CD4-positive, alpha-beta T cell treated with Interleukin-15 for 1 hour (primary cell): Measurements from ENCODE around the gene TNK1.
"Not testable (repeated sequence)": the region's sequence is repeated elsewhere in the genome, so short reads cannot be mapped to it uniquely, and the experiment has no call there.

ENCODE experiments used
- DNase-seq: peaks from one replicate; pipeline ENCODE4 v3.0.0-alpha.2; 2020

Gene TNK1

DNA sequence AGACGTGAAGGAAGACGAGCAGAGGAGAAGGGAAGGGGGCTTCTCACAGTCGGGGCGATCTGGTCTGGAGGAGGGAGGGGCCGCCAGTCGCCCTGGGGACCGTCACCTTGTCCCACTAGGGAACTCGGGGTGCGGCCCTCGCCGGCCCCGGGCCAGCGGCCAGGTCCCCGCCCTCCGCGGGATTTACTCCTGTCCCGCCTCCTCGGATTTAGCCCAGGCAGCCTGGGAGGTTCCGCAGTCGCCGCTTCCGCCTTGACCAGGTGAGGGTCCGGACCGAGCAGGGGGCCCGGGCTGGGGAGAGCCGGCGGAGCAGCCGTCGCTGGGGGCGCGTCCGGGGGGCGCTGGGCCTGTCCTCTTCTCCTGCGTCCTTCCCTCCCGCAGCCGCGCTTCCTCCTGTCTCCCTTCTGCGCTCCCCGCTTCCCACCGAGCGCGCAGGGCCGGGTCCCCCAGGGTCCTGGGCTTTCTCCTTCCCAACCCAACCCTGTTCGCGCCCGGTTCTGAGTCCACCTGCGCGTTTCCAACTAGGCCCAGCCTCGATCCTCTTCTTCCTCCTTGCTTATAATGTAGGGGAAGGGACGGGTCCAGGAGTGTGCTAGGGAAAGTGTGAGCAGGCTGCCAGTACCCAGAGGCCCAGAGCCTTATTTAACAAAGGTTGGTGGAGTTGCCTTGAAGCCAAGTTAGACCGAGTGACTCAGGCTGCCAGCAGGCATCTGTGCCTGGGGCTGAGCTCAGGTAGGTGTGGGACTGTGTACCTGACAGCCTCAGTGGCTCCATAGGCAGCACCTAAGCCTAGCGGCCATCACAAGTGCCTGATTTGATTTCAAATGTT lies at the start of gene TNK1:
Gene TNK1, plus strand, starts transcription at position 235 of the 829 bp plus-strand sequence. CDS start 1,838 bp downstream, outside the sequence.
- no peak for DNase-seq

DNA sequence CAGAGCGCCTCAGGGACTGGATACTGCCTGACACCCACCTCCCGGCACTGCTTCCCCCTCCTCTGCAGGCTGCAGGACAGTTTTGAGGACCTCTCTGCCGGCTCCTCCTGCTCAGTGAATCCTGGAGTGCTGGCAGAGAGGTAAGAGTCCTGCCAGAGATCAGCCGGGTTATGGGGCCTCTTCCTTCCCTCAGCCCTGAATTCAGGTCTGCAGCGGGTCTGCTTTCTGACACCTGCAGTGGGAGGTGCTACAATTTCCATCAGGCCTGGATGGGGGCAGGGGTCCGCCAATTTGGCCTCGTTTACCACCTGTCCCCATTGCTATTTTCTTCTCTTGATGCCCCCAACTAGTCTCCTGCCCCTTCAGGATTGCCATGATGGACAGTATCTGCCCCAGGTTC lies 48.8 kb upstream of the TNK1 start:
- no peak for DNase-seq

DNA sequence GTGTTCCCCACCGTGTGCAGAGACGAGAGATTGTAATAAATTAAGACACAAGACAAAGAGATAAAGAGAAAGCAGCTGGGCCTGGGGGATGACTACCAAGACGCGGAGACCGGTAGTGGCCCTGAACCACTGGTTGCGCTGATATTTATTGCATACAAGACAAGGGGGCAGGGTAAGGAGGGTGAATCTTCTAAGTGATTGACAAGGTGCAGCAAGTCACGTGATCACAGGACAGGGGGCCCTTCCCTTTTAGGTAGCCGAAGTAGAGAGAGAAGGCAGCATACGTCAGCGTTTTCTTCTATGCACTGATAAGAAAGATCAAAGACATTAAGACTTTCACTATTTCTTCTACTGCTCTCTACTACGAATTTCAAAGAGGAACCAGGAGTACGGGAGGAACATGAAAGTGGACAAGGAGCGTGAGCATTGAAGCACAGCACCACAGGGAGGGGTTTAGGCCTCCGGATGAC lies 48.3 kb upstream of the TNK1 start:
- peak; percentile 59 for DNase-seq

DNA sequence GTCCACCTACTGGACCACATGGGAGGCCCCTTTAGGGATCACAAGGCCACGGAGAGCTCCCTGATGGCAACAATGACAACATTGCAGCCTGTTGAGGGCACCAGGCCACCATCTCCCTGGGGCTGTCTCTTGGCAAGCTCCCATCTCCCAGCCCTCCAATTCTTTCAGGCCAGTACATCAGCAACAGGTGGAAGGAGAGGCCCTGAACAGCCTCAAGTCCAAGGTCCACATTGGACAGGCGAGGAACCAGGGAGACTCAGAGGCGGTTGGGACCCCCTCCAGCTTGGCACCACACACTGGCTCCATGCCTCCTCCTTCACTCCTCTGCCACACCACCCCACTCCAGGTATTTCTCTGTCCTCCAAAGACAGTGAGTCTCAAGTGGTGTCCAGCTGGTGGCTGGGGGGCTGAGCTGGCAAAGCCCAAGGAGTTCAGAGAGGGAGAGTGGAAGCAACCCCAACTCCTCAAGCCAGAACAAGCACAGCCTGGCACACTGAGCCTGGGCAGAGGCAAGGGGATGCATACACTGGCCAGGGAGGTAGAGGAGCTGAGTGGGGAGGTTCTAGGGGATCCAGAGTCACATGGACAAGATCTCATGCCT lies 45.9 kb upstream of the TNK1 start:
- DNase-seq = no peak

DNA sequence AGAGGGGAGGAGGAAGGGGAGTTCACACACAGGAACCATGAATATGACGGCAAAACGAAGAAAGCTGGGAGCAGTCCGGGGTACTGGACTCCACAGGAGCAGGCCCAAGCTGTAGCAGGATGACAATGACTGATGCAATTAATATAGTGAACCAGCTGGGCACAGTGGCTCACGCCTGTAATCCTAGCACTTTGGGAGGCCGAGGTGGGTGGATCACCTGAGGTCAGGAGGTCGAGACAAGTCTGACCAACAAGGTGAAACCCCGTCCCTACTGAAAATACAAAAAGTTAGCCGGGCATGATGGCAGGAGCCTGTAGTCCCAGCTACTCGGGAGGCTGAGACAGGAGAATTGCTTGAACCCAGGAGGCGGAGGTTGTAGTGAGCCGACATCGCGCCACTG lies 45.1 kb upstream of the TNK1 start:
- DNase-seq = not testable (repeated sequence)

DNA sequence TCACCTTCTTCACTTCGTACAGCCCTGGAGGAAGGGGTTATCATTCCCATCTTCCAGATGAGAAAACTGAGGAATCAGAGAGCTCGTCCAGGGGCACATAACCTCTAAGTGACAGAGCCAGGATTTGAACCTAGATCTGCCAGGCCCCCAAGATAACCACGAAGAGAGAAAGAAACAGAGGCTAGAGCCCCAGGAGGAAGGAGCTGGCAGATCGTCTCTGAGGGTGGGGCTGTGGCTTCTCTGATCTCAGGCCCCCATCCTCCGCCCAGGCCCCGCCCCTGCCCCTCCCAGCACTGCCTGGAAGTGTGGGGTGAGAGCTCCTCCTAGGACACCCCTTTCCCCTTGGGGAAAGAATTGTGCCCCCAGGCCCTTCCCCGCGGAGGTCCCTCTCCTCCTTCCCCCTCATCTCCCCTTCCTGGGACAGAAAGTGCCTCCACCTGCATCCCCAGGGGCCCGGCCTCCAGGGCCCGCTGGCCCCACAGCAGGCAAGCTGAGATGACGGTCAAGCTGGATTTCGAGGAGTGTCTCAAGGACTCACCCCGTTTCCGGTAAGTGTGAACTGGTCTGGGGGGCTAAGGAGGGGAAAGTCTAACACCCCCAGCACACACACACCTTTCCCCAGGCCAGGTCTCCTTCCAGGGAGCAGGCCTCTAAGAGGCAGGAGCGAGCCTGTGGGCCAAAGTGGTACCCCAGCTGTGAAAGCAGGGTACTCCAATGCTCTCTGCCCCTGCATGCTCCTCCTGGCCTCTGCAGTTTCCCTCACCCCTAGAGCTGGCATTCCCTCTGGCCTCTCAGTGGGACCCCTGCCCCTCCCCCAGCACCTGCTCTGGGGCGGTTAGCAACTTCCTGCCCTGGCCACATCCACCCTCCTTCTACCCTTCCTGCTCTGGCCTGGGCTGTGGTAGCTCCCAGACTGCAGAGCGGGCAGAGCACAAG lies 44.4 kb upstream of the TNK1 start, which contains the start of gene ACAP1:
Gene ACAP1, plus strand, starts transcription at position 290 of the 936 bp plus-strand sequence. Its CDS starts 206 bp downstream, at position 496.
- DNase-seq = peak; percentile 85

DNA sequence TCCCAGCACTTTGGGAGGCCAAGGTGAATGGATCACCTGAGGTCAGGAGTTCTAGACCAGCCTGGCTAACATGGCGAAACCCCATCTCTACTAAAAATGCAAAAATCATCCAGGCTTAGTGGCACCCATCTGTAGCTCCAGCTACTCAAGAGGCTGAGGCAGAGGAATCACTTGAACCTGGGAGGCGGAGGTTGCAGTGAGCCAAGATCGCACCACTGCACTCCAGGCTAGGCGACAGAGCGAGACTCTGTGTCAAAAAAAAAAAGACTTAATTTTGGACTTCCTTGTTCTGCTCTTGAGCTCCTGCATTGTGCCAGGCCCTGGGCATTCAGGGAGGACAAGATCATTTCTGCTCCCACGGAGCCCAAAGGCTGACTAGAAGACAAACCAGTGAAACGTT lies 43.3 kb upstream of the TNK1 start:
- not testable (repeated sequence) for DNase-seq

DNA sequence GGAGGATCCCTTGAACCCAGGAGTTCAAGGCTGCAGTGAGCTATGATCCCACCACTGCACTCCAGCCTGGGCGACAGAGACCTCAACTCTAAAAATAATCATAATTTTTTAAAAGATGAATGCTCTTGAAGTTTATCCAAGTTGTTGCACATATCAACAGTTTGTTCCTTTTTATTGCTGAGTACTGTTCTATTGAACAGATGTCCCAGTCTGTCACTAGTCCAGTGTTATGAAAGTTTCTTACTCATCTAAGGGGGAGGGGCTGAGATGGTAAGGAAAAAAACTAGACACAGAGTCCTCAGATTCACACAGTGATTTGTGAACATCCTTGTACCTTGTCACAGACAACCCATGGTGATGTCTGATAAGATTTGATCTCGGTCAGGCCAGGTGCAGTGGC lies 40.7 kb upstream of the TNK1 start:
- DNase-seq = no peak

DNA sequence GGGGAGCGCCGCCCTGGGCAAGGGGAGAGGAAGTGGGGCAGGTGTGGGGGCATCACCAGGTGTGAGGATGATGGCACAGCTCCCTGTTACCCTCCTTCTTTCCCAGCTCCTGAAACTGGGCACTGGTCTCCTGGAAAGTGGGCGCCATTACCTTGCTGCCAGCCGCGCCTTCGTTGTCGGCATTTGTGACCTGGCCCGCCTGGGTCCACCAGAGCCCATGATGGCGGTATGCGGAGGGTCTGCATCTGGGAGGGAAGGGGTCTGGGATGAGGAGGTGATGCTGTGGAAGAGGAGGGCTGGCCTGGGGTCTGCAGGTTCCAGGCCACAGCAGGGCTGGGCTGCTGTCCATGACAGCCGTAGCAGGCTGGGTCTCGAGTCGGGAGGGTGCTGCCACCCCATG lies 39.0 kb upstream of the TNK1 start:
- no peak for DNase-seq

DNA sequence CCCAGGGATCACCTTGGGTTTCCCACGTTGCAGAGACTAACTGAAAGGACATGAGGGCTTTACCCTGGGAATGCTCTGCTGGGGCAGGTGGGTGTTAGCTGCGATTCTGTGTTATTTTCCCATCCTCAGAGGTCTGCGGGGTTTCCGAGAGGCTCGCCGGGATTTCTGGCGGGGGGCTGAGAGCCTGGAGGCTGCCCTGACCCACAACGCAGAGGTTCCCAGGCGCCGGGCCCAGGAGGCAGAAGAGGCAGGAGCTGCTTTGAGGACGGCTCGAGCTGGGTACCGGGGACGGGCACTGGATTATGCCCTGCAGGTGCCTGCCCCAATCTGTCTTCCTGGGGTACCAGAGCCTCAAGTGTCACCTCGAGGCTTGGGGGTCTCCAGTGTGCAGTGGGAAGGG lies 37.6 kb upstream of the TNK1 start:
- no peak for DNase-seq

DNA sequence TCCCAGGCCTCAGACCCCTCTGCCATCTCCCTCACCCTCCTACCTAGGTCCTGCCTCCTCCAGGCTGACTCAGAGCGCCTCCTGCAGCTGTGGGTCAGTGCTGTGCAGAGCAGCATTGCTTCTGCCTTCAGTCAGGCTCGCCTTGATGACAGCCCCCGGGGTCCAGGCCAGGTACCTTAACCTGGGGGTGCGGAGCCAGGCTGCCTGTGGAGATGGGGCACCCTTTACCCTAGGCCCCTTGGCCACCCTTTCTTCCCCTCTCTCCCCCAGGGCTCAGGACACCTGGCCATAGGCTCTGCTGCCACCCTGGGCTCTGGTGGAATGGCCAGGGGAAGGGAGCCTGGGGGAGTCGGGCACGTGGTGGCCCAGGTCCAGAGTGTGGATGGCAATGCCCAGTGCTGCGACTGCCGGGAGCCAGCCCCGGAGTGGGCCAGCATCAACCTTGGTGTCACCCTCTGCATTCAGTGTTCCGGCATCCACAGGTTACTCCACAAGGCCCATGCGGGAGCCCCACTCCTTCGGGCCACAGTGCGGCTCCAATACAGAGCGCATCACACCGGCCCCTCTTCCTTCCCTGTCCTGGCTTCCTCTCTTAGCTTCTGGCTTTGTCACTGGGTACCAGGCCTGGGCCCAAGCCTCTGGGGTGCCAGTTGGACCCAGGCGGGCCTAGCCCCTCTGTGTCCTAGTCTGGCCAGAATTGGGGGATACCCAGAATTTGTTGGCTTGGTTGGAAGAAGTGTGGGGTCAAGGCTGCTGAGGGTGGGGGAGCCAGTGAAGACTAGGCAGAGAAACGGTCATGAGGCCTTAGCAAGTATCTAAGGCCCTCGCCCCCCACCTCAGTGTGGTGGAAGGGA lies 33.9 kb upstream of the TNK1 start:
- no peak for DNase-seq

DNA sequence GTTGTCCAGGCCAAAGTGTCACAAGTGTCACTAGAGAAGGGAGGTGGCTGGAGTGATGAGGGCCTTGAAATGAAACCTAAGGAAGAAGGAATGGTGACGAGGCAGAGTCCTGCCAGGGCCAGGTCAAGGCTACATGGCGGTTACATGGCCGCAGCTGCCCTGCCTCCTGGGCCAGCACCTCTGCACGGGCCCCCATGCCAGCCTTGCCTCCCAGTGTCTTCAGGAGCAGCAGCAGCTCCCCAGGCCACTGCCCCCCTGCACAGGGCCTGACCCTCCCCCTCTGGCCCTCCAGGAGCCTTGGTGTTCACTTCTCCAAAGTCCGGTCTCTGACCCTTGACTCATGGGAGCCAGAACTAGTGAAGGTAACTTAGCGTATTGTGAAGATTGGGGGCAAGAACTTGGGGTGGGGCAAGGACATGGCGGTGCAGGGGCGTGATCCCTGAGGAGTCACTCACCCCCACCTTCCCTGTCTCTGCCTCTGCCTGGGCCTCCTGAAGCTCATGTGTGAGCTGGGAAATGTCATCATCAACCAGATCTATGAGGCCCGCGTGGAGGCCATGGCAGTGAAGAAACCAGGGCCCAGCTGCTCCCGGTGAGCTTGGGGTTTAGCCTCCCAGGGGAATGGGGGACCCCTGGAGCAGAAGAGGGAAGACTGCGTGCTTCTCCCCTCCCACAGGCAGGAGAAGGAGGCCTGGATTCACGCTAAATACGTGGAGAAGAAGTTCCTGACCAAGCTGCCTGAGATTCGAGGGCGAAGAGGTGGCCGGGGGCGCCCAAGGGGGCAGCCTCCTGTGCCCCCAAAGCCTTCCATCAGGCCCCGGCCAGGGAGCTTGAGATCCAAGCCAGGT lies 33.0 kb upstream of the TNK1 start:
- no peak for DNase-seq

DNA sequence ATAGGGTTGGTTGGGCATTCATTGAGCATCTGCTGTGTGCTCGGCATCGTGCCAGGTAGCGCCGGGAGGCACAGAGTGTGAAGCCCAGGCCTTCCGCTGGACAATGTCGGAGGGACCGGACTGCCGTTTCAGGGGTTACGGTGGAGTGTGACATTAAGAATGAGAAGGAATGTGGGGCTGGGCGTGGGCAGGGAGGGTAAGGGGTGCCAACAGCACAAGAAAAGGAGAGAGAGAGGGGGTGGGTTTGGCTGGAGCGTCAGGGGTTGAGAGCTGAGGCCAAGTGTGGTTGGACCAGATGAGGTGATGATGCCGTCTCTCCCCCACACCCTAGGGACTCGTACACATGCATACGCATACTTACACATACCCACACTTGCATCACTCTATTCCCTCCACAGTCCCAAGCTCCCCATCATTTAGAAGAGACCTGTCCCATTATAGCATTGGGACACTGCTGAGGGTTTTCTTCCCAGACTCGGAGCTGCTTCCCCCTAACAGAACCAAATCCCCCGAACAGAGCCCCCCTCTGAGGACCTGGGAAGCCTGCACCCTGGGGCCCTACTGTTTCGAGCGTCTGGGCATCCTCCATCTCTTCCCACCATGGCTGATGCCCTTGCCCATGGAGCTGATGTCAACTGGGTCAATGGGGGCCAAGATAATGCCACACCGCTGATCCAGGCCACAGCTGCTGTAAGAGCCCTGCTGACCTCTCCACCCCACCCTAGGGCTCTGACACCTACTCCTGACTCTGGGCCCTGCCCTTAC lies 32.2 kb upstream of the TNK1 start:
- no peak for DNase-seq

DNA sequence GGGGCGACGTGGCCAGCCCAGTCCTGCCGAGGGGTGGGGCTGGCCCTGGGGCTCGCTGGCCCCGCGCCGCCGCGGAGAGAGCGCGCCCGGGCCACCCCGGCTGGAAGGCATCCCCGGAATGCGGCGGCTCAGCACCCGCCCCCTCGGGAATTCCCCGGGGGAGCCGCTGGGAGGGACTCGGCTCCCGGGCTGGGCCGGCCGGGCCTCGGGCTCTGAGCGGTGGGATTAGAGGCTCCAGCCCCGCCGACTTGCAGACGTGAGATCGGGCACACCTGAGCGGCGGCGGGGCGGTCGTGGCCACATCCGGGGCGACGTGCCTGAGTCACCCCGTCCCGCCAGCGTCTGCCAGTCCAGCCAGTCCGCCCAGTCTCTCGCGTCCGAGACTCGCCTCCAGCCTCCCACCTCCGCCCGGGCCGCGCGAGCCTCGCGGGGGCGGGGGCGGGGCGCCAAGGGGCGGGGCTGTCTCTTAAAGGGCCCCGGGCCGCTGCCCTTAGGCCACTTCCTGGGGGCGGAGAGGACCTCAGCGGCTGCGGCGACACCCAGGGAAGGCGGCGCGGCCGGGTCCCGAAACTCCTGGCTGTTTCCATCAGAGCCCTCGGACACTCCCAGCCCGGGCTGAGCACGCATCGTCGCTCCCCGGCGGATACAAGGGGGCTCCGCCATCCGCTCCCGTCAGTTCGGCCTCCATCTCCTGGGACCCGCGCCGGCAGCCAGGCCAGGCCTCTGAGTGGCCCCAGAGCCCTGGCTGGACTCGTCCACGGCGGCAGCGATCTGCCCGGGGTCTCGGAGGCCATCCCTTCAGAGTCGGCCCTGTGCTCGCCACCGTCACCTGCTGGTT lies 29.0 kb upstream of the TNK1 start, which contains the start of gene KCTD11:
Gene KCTD11, plus strand, starts transcription at position 498 of the 838 bp plus-strand sequence.
- DNase-seq = peak; percentile 83

DNA sequence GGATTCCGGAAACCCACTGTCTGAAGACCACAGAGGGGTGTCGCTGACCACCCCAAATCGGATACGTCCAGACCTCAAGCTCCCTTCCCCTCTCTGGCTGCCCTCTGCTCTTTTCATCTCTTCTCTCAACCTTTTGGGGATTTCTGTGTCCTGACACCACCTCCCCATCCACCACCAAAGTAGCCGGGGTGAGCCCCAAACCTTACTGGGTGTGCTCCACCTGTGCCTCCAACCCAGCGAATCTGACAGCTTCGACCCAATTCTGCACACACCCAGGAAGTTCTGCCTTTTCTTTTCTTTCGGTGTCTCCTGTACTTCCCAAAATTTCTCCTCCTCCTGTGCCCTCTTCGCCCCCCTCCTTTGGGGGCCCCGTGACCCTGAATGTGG lies 28.4 kb upstream of the TNK1 start:
- DNase-seq = peak; percentile 29

DNA sequence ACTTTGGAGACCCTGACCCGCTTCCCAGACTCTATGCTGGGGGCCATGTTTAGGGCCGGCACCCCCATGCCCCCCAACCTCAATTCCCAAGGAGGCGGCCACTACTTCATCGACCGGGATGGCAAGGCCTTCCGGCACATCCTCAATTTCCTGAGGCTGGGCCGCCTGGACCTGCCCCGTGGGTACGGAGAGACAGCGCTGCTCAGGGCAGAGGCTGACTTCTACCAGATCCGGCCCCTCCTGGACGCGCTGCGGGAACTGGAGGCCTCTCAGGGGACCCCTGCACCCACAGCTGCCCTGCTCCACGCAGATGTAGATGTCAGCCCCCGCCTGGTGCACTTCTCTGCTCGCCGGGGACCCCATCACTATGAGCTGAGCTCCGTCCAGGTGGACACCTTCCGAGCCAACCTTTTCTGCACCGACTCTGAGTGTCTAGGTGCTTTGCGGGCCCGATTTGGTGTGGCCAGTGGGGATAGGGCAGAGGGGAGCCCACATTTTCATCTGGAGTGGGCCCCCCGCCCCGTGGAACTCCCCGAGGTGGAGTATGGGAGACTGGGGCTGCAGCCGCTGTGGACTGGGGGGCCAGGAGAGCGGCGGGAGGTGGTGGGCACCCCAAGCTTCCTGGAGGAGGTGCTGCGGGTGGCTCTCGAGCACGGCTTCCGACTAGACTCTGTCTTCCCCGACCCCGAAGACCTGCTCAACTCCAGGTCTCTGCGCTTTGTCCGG lies 27.8 kb upstream of the TNK1 start:
- DNase-seq = no peak

DNA sequence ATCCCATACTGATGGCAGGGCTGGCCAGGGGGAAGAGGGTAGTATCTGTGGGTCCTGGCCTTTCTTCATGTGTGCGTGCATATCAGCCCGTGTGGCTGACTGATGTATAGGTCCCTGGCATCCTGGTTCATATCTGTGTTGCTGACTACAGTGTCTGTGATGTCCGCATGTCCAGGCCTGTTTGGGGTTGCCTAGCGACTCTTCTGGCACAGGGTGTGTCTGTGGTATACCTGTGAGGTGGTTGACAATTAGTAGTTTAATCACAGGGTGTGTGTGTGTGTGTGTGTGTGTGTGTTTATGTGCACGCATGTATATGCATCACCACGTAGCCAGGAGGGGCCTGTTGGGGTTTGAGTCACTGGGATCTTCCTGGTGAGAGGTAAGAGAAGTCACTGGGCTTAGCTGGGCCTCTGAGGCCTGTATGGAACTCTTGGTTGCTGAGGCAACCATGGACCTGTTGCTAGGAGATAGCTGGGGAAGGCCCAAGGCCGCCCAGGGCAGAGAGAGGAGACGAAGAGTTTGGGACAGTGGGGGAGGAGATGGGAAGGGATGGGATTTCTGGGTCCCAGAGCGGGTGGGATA lies 26.5 kb upstream of the TNK1 start:
- DNase-seq = no peak

DNA sequence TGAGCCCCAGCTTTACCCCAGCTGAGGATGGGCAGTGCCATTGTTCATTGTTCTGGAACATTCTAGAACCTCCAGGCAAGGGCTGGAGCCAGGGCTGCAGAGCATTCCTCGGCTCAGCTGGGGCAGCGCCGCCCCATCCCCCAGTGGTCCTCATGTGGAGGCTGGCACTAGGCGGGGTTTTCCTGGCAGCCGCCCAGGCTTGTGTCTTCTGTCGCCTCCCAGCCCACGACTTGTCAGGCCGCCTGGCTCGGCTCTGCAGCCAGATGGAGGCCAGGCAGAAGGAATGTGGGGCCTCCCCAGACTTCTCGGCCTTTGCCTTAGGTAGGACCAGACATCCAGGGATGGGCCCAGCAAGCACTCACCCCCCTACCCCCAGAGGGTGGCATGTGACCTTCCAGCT lies 25.8 kb upstream of the TNK1 start, which contains the start of gene TMEM95:
Gene TMEM95, plus strand, starts transcription at position 104 of the 400 bp plus-strand sequence. Its CDS starts 49 bp downstream, at position 153.
- DNase-seq = no peak
